Liver (tissue), 3 donors: Measurements from ENCODE around the gene MEX3B.

ENCODE experiments used
- GABPA ChIP-seq, 2 donors: IDR thresholded peaks in 1 of 2; conservative IDR thresholded peaks in 1 of 2; 2 replicates each; pipeline ENCODE4 v1.6.1; 2016; ENCODE audit warnings: antibody characterized with exemption in 2 of 2, mild to moderate bottlenecking in 1 of 2, moderate library complexity in 1 of 2
- MAX ChIP-seq: IDR thresholded peaks from 2 replicates; pipeline ENCODE4 v1.6.1; 2016; ENCODE audit warnings: antibody characterized with exemption
- RAD21 ChIP-seq, 2 donors: IDR thresholded peaks; 2 replicates each; pipeline ENCODE4 v1.6.1; 2016; ENCODE audit warnings: antibody characterized with exemption in 2 of 2, mild to moderate bottlenecking in 2 of 2
- TAF1 ChIP-seq: conservative IDR thresholded peaks from 2 replicates; pipeline ENCODE4 v1.6.1; 2016; ENCODE audit warnings: antibody characterized with exemption, mild to moderate bottlenecking
- YY1 ChIP-seq: IDR thresholded peaks from 2 replicates; pipeline ENCODE4 v1.6.1; 2016; ENCODE audit warnings: antibody characterized with exemption, mild to moderate bottlenecking
- TF ChIP-seq, protein P1 (sequence below): fragments of 150-350 bp; IDR thresholded peaks from 2 replicates; pipeline ENCODE4 v1.5.1; 2017; ENCODE audit warnings: improper control_type of control experiment, low read depth, low read length; ENCODE audit not compliant: missing input control
- donor health status: healthy.
- donor health status: healthy.

DNA sequence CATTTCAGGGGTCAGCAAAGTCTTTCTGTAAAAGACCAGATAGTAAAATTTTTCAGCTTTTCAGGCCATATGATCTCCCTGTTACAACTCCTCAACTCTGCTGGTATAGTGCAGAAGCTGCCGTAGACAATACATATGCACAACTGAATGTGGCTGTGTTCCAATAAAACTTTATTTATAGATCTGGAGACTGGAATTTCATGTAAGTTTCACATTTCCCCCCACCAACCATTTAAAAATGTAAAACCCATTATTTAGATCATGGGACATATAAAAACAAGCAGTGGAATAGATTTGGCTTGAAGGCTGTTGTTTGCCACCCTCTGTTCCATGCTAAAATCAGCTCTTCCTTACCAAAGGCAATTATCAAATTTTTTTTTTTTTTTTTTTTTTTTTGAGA is 28.8 kb upstream of the MEX3B start:
- TF ChIP-seq GABPA (IDR thresholded peaks at IDR 0.05 in 1 of 2, conservative IDR thresholded peaks at IDR 0.05 in 1 of 2) (no peak), YY1 (no peak), RAD21 (IDR thresholded peaks at IDR 0.05) (no peak), MAX (no peak), TAF1 (no peak)
- TF ChIP-seq, protein P1, sequence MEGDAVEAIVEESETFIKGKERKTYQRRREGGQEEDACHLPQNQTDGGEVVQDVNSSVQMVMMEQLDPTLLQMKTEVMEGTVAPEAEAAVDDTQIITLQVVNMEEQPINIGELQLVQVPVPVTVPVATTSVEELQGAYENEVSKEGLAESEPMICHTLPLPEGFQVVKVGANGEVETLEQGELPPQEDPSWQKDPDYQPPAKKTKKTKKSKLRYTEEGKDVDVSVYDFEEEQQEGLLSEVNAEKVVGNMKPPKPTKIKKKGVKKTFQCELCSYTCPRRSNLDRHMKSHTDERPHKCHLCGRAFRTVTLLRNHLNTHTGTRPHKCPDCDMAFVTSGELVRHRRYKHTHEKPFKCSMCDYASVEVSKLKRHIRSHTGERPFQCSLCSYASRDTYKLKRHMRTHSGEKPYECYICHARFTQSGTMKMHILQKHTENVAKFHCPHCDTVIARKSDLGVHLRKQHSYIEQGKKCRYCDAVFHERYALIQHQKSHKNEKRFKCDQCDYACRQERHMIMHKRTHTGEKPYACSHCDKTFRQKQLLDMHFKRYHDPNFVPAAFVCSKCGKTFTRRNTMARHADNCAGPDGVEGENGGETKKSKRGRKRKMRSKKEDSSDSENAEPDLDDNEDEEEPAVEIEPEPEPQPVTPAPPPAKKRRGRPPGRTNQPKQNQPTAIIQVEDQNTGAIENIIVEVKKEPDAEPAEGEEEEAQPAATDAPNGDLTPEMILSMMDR: no peak
